Left lung (tissue), 10 donors: Measurements from ENCODE around the gene ALG1. TPM values are rescaled to one million over a fixed set of nuclear protein-coding genes. Genes with fewer than 3 reads are reported as not detected.

Experiments
- ATAC-seq: fragments of 200-7000 bp; cut with Tn5 transposase; one replicate; pipeline ENCODE4 v1.9.1; 2020; ENCODE audit warnings: moderate library complexity
- DNase-seq, 4 donors: peaks; one replicate each; pipeline ENCODE4 v3.0.0-alpha.2; 2013 to 2020
- H3K27ac ChIP-seq, 2 donors: fragments of 200-600 bp; sonication (generic) in 1 of 2; one replicate each; pipeline versions ENCODE4 v1.5.0 to v1.8.0; 2020 to 2021
- H3K27me3 ChIP-seq, 2 donors: fragments of 200-600 bp; sonication (generic) in 1 of 2; one replicate each; pipeline versions ENCODE4 v1.5.0 to v1.8.0; 2020 to 2021
- H3K36me3 ChIP-seq, 2 donors: fragments of 200-600 bp; sonication (generic) in 1 of 2; one replicate each; pipeline versions ENCODE4 v1.5.0 to v1.8.0; 2020 to 2021
- H3K4me1 ChIP-seq, 2 donors: fragments of 200-600 bp; one replicate each; pipeline ENCODE4 v1.8.0; 2021
- H3K4me3 ChIP-seq, 2 donors: fragments of 200-600 bp; sonication (generic) in 1 of 2; one replicate each; pipeline versions ENCODE4 v1.5.0 to v1.8.0; 2020 to 2021; ENCODE audit warnings: mild to moderate bottlenecking in 1 of 2
- H3K9me3 ChIP-seq, 2 donors: fragments of 200-600 bp; sonication (generic) in 1 of 2; one replicate each; pipeline versions ENCODE4 v1.5.0 to v1.8.0; 2020 to 2021
- intact Hi-C, 2 donors: fragments of 100-400 bp; cut with DNase I; formaldehyde crosslinking; loops; one replicate each; pipeline versions ENCODE4 v1.11.2 to v1.14.2; 2022
- polyA plus RNA-seq, 6 donors: library from polyadenylated mRNA; unstranded; fragments of 120-200 nt; gene quantifications; one replicate each; pipeline ENCODE4 v1.2.1, GENCODE V29; 2013; ENCODE audit not compliant: insufficient read length in 6 of 6
- total RNA-seq, 2 donors: library from RNA; stranded (reverse); fragmentation: NEBNext Ultra II Directional; extraction: Animal tissue kit (Norgen Biotek cat#: 25700); gene quantifications; one replicate each; pipeline ENCODE4 v1.2.1, GENCODE V29; 2021
- TF ChIP-seq, protein P1 (sequence below), 2 donors: fragments of 200-600 bp; sonication (generic) in 1 of 2; IDR thresholded peaks; one replicate each; pipeline versions ENCODE4 v1.5.0 to v1.8.0; 2021; ENCODE audit warnings: antibody characterized with exemption in 2 of 2
- donor health status: DM: no; HTN: yes; CAD: no.
- donor health status: DM: no; HTN: no; CAD: no.

ALG1 gene
- total and polyA plus RNA-seq, 8 donors: 20.2 to 39.0 (median 21.8) TPM

DNA sequence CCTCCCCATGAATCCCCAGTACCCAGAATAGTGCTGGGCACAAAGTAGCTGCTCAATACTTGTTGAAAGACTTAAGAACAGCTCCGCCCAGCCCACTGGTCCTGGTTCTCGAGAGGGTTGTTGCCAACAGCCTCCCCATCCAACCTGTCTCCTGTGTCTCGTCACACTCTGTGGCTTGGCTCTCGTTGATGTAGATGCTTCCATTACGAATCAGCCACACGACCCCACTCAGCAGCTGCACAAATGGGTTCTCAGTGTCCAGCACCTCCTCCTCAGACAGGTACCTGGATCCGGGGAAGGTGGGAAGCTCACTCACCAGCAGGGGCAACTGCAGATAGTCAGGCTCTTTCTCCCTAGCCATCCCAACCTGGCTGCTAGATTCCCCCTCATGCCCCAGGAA lies 40.0 kb upstream of the ALG1 start:
- ATAC-seq (no peak), DNase-seq (no peak)
- no peaks in the 10 kb centered on the region for H3K9me3 ChIP-seq
- no peaks in the 10 kb centered on the region for H3K27me3 ChIP-seq
- H3K36me3 ChIP-seq: peaks cover 0 to 37% of the 10 kb centered on the region in 2 donors
- intact Hi-C loops: no loop called here
- peaks cover 14 to 17% of the 10 kb centered on the region in 2 donors for H3K4me1 ChIP-seq
- TF ChIP-seq, protein P1, sequence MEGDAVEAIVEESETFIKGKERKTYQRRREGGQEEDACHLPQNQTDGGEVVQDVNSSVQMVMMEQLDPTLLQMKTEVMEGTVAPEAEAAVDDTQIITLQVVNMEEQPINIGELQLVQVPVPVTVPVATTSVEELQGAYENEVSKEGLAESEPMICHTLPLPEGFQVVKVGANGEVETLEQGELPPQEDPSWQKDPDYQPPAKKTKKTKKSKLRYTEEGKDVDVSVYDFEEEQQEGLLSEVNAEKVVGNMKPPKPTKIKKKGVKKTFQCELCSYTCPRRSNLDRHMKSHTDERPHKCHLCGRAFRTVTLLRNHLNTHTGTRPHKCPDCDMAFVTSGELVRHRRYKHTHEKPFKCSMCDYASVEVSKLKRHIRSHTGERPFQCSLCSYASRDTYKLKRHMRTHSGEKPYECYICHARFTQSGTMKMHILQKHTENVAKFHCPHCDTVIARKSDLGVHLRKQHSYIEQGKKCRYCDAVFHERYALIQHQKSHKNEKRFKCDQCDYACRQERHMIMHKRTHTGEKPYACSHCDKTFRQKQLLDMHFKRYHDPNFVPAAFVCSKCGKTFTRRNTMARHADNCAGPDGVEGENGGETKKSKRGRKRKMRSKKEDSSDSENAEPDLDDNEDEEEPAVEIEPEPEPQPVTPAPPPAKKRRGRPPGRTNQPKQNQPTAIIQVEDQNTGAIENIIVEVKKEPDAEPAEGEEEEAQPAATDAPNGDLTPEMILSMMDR (IDR thresholded peaks at IDR 0.05): no peak
- no peak overlapping the region for H3K4me3 ChIP-seq
- H3K27ac ChIP-seq: no peak overlapping the region

GRCh38 chr16:5032748-5033167 lies 38.9 kb upstream of the ALG1 start:
- no peaks in the 10 kb centered on the region for H3K9me3 ChIP-seq
- TF ChIP-seq, protein P1 (IDR thresholded peaks at IDR 0.05): no peak
- H3K27me3 ChIP-seq: no peaks in the 10 kb centered on the region
- DNase-seq: no peak
- ATAC-seq: no peak
- H3K27ac ChIP-seq: no peak overlapping the region
- H3K4me1 ChIP-seq: peaks cover 14 to 17% of the 10 kb centered on the region in 2 donors
- intact Hi-C loops: no loop called here
- peak overlapping the region; percentile 75 to 96 for H3K4me3 ChIP-seq
- peaks cover 0 to 27% of the 10 kb centered on the region in 2 donors for H3K36me3 ChIP-seq

DNA sequence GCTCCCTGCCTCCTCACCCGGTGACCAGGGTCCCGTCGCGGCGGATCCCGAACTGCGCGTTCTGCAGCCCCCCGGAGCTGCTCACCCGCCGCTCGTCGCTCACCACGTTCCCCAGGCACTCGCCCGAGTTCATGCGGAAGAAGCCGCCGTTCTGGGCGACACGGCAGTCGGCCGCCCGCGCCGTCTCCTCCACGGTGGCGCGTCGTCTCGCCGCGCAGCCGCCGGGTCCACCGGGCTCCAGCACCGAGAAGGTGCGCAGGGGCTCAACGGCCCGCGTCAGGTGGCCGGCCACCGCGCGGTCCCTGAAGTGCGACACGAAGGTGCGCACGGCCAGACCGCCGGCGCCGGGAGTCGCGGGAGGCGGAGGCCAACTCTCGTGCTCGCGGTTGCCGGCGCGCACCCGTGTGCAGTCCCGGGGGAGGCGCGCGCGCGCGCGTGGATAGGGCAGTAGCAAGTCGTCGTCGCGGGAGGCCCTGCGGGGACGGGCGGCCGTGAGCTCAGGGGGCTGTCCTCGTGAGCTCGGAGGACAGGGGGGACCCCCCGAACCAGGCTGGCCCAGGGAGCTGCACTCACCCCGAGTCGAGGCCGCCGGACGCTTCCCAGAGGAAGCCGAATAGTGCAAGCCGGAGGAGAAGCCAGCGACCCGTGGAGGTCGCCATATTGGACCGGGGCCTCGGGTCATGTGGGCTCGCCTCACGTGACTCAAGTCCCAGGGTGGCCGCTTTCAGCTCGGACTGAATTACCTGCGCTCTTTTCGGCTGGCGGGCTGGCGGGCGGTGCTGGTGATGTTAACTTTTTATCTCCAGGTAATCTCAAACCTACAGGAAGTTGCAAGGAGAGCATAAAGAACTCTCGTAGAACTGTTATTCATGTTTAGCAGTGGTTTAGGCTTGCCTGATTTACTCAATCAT lies 38.1 kb upstream of the ALG1 start, which contains the start of gene NAGPA:
TSS of gene NAGPA (minus strand) at position 680 of the 911 bp plus-strand sequence. CDS start at position 659, 21 bp downstream.
- H3K9me3 ChIP-seq: no peaks in the 10 kb centered on the region
- H3K4me3 ChIP-seq: peak within 1 kb of the TSS; percentile 75 to 96
- H3K27me3 ChIP-seq: no peaks in the 10 kb centered on the region
- H3K27ac ChIP-seq: peak within 1 kb of the TSS; percentile 71 to 81
- peaks cover 0 to 21% of the 10 kb centered on the region in 2 donors for H3K36me3 ChIP-seq
- peaks cover 14 to 17% of the 10 kb centered on the region in 2 donors for H3K4me1 ChIP-seq
- TF ChIP-seq, protein P1 (IDR thresholded peaks at IDR 0.05): no peak
- peak; percentile 96 for ATAC-seq
- peak; percentile 80 to 95 (median 91) for DNase-seq
- intact Hi-C loops: no loop called here

DNA sequence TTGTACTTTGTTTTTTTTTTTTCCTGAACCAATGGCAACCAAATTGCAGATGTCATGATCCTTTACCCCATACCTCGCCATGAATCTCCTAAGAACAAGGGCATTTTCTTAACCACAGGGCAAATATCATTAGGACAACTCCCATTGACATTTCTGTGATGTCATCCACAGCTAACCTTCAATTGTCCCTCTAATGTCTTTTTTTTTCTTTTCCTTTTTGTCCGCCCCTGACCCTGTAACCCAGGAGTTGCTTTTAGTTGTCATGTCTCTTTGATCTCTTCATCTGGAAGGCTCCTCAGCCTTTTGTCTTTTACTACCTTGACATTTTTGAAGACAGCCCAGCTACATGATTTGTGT lies 37.5 kb upstream of the ALG1 start:
- no peak for ATAC-seq

GRCh38 chr16:5035909-5036227 lies 35.8 kb upstream of the ALG1 start:
- TF ChIP-seq, protein P1 (IDR thresholded peaks at IDR 0.05): no peak
- no peak for DNase-seq
- no peaks in the 10 kb centered on the region for H3K36me3 ChIP-seq
- intact Hi-C loops: no loop called here
- no peaks in the 10 kb centered on the region for H3K27me3 ChIP-seq
- no peak for ATAC-seq
- no peaks in the 10 kb centered on the region for H3K9me3 ChIP-seq
- no peak overlapping the region for H3K4me3 ChIP-seq
- peaks cover 14 to 17% of the 10 kb centered on the region in 2 donors for H3K4me1 ChIP-seq
- H3K27ac ChIP-seq: no peak overlapping the region

More for the DNA sequence above, 37.5 kb upstream of the ALG1 start:
- Histone ChIP-seq H3K4me1 (peaks cover 14 to 17% of the 10 kb centered on the region in 2 donors), H3K36me3 (peaks cover 0 to 15% of the 10 kb centered on the region in 2 donors), H3K9me3 (no peaks in the 10 kb centered on the region), H3K27me3 (no peaks in the 10 kb centered on the region), H3K27ac (peak overlapping the region; percentile 71 to 81), H3K4me3 (peak overlapping the region; percentile 75 to 96)
- DNase-seq: no peak
- TF ChIP-seq, protein P1 (IDR thresholded peaks at IDR 0.05): no peak
- intact Hi-C loops: no loop called here
